ENCODE results near the gene VEGFB. TPM values are rescaled to one million over a fixed set of nuclear protein-coding genes. Genes with fewer than 3 reads are reported as not detected.

VEGFB gene
- polyA plus RNA-seq, 10 donors = 90.4 to 116 (median 97.3) TPM

DNA sequence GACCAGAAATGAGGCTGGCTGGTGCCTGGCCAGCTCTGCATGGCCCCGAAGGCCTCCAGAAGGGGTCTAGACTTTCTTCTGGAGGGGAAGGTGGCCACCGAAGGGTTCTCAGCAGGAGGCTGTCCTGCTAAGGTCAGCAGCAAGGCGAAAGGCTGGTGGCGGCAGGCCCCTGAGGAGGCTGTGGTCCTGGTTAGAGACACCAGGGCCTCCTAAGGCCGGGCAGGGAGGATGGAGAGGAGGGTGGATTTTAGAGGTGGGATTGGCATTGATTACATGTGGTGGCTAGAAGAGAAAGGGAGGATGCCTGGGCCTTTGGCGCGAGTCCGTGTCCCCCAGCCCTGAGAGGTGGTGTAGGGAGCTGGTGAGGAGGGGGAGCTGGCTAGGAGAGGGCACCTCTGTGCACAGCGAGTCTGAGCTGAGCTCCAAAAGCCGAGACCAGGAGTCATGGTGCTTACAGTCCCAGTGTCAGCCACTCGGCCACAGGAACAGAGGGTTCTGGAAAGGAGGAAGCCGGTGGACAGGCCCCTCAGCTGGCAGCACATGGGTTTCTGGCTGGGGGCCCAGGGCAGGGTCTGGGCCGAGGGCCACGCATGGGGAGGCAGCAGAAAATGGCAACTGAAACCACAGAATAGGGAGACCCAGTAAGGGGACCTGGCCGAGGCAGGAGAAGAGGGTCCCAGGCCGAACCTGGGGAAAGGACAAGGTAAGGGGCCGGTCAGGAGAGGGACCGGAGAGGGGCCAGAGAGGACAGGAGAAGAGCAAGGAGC lies 25.4 kb upstream of the VEGFB start:
- DNase-seq = no peak

GRCh38 chr11:64209563-64209843 lies 24.9 kb upstream of the VEGFB start:
- no peak for DNase-seq

- no peak for DNase-seq
Measured at GRCh38 chr11:64210301-64211020, 23.9 kb upstream of the VEGFB start.

DNA sequence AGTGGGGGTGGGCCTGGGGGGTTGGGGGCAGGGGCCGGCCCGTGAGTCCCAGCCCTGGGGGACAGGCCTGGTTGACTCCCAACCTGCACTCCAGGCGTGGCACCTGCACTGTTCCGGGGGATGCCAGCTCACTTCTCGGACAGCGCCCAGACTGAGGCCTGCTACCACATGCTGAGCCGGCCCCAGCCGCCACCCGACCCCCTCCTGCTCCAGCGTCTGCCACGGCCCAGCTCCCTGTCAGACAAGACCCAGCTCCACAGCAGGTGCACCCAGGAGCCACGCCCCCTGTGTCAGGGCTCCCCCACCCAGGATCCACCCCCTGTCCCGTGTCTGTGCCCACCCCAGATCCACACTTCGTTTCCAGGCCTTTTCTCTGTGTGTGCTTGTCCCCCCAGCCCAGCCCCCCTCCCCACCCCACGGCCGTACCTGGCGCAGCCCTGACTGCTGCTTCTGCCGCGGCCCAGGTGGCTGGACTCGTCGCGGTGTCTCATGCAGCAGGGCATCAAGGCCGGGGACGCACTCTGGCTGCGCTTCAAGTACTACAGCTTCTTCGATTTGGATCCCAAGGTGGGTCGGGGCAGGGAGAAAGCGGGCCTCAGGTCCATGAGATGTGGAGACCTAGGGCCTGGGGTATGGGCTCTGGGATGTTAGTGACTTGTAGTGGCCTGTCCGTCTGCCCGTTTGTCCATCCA lies 23.1 kb upstream of the VEGFB start:
- no peak for DNase-seq

DNA sequence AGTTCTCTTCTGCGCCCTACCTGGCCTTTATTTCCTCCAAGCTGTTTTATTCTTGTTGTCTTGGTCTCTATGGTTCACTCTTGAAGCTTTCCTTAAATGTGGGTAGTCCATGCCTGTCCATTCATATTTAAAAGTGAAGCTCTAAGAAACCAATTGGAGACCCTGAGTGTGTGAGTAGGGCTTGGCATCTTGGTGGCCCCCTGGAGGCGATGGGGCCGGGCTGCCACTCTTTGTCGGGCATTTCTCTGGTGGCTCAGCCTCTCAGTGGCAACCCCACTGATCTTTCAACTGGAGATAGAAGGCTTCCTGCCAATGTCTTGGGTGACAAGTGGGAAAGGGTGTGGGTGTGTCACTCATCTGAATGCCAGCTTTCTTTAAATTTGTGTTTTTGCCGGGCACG lies 17.5 kb upstream of the VEGFB start:
- no peak for DNase-seq

DNA sequence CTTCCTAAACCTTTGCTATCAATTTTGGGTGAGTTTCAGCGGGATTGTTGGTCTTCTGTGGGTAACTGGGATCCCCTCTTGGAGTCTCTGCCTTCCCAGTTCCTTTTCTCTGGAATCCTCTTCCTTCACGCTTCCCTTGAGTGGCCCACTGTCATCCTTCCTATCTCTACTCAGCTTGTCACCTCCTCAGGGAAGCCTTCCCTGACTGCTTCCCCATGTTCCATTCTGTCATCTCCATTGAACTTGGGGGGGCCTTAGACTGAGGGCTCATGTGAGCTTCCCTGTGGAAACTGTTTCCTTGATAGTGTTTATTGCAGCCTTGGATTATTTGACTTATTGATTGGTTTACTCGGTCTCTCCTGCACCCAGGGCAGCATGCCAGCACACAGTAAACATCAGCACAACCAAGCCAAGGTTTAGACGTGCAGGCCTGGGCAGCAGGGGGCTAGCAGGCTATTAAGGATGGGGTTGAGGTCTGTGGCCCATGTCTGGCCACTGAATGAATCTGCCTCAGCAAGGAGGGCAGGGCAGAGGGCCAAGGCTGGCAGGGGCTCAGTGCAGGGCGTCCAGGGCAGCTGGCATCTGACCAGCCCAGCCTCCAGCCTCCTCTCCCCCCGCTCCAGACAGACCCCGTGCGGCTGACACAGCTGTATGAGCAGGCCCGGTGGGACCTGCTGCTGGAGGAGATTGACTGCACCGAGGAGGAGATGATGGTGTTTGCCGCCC lies 15.6 kb upstream of the VEGFB start:
- peak in 1 of 3 donors; percentile 15 for DNase-seq

DNA sequence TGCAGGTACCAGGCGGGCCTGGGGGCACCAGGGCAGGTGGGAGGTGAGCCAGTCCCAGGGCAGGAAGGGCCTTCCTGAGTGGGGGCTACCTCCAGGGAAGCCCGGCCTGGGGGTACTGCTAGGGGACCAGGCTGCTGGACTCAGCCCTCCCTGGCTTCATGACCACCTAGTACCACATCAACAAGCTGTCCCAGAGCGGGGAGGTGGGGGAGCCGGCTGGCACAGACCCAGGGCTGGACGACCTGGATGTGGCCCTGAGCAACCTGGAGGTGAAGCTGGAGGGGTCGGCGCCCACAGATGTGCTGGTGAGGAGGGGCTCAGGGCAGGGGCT lies 15.1 kb upstream of the VEGFB start:
- DNase-seq = no peak

DNA sequence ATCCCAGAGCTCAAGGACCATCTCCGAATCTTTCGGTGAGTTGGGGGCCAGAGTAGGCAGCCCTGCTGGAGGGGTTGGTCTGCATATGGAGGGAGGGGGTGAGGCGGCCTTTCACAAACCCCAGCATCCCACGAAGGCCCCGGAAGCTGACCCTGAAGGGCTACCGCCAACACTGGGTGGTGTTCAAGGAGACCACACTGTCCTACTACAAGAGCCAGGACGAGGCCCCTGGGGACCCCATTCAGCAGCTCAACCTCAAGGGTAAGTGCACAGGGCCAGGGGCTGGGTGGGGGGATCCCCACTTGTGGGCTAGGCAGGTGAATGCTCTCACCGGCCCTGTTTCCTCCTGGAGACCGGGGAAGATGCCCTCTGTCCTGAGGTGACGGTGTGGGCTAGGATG lies 14.6 kb upstream of the VEGFB start:
- no peak for DNase-seq

- no peak for DNase-seq
Measured at GRCh38 chr11:64220271-64220670, 14.1 kb upstream of the VEGFB start.

GRCh38 chr11:64220798-64221197 lies 13.6 kb upstream of the VEGFB start:
- no peak for DNase-seq

- no peak for DNase-seq
Measured at GRCh38 chr11:64222651-64223000, 11.8 kb upstream of the VEGFB start.

DNA sequence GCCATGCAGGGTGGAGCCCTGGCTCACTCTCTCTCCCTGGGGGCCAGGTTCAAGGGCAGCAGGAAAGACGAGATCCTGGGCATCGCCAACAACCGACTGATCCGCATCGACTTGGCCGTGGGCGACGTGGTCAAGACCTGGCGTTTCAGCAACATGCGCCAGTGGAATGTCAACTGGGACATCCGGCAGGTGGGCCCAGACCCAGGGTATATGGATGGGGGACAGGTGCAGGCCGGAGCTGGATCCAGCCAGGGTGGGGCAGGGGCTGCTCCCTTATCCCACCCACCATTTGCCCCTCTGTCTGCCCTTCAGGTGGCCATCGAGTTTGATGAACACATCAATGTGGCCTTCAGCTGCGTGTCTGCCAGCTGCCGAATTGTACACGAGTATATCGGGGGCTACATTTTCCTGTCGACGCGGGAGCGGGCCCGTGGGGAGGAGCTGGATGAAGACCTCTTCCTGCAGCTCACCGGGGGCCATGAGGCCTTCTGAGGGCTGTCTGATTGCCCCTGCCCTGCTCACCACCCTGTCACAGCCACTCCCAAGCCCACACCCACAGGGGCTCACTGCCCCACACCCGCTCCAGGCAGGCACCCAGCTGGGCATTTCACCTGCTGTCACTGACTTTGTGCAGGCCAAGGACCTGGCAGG lies 11.3 kb upstream of the VEGFB start:
- peak in 1 of 3 donors; percentile 30 for DNase-seq

DNA sequence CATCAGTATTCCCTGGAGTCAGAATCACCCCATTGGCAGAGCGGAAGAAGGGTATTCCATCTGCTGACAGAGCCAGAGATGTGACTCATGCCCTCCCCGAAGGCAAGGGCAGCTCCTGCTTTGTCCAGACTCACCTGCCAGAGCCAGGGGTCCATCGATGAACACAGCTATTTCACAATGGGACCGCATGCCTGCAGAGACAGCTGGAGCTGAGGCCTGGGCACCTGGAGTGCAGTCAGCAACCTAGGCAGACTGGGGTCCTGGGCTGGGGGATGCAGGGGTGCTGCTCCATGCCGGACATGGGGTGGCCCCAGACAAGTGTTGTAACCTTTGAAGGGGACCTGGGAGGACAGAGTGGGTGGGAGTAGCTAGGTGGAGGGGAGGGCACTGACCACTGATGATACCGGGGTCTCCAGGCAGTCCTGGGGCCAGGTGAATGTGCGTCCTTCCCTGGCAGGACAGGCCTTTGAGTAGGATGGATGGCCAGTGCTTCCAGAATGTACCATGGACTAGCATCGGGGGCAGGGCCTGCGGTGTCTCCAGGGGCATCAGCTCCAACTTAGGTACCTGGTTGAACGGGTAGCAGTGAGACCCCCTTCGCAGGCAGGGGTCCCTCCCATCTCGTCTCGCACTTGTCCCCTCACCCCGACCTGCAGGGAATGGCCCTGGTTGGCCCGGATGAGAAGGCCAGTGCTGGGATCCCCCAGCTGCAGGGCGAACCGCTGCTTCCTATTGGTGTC lies 10.1 kb upstream of the VEGFB start:
- DNase-seq = peak in 1 of 3 donors; percentile 10

- DNase-seq = no peak
Measured at GRCh38 chr11:64224891-64225607, 9.3 kb upstream of the VEGFB start.

DNA sequence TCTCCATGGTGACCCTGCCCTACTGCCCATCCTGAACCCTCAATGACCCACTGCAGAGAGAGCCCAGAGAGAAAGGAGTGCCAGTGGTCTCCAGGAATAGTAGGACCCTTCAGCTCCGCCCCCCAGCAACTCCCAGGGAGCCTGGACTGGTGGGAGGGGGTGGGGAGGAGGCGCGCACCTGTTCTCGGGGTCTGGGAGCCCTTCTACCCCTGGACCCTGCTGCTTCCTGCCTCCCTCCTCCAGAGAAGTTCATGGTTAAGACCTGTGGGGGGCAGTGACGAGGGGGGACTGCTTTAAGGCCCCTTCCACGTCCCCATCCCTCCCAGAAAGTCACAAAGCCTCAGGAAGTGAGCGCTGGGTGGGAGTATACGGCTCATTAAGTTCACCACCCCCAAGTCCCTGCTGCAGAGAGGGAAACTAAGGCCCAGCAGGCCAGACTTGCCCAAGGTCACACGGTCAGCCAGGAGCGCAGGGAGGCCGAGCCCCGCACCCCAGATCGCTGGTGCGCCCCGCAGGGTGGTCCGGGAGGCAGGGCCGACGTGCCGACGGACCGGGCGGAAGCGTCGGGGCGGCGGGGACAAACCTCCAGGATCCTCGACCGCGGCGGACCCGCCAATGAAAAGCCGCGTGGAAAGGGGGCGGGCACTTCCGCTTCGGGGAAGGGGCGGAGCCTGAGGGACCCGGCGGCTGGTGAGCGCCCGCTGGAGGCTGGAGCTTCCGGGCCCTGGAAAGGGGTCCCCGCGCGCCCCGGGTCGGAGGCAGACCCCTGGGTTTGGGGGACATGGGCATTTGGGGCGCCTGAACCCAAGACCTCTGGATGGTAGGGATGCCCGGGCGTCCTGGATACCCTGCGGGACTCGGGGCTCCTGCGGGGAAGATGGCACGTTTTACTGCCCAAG lies 8.5 kb upstream of the VEGFB start, which contains the start of the genes NUDT22 and TRPT1:
Gene NUDT22, plus strand, starts transcription at position 667 of the 899 bp plus-strand sequence. CDS start 379 bp downstream, outside the sequence.
Gene TRPT1, minus strand, starts transcription at position 579 of the 899 bp plus-strand sequence. Its CDS starts 326 bp downstream, at position 253.
- DNase-seq = peak; percentile 87 to 96 (median 93)

- DNase-seq = peak in 1 of 3 donors; percentile 70
Measured at GRCh38 chr11:64226507-64227051, 7.8 kb upstream of the VEGFB start.

GRCh38 chr11:64227405-64227956 lies 6.9 kb upstream of the VEGFB start:
- peak in 1 of 3 donors; percentile 23 for DNase-seq

DNA sequence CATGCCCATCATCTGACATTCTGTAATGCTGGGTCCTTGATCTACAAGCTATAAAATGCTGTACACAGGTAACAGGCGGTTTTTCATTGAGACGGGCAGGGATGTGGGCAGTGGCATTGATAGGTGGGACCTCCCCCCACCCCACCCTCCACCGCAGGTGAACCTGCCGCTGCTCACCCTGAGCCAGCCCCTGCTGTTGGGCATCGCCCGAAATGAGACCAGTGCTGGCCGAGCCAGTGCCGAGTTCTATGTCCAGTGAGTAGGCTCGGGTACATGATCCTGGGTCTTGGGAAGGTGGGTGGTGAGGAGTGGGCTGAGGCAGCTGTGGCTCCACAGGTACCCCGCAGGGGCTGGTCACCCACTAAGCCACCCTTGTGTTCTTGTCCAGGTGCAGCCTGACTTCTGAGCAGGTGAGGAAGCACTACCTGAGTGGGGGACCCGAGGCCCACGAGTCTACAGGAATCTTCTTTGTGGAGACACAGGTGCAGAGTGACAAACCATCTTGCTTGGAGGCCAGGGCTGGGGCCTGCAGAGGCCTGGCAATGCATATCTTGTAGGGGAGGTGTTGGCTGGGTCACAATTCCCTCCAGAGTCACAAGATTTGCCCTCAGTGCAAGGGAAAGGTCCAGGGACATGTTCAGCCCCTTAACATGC lies 5.2 kb upstream of the VEGFB start:
- peak in 1 of 3 donors; percentile 16 for DNase-seq

Measured in muscle of back (tissue), 11 donors.